ENCODE results near the gene DCAF6. TPM values are rescaled to one million over a fixed set of nuclear protein-coding genes. Genes with fewer than 3 reads are reported as not detected.

DCAF6 gene
- total RNA-seq, 1 experiment from 2014 or later: 24.0 TPM

- Histone ChIP-seq H3K36me3 (peaks cover 7% of the 10 kb centered on the region), H3K27me3 (replicated peaks) (no peaks in the 10 kb centered on the region), H3K9me3 (replicated peaks) (no peaks in the 10 kb centered on the region), H3K4me3 (no peak overlapping the region), H3K4me1 (replicated peaks) (no peaks in the 10 kb centered on the region), H3K27ac (no peak overlapping the region)
- DNase-seq (ENCODE audit: low read depth in 1 of 2, low spot score in 2 of 2): no peak
These were observed 58.6 kb downstream of the DCAF6 start for GRCh38 chr1:167995038-167995437.

GRCh38 chr1:167996266-167996665, 59.8 kb downstream of the DCAF6 start:
- Histone ChIP-seq H3K4me1 (replicated peaks) (no peaks in the 10 kb centered on the region), H3K4me3 (no peak overlapping the region), H3K27me3 (replicated peaks) (no peaks in the 10 kb centered on the region), H3K27ac (no peak overlapping the region), H3K36me3 (peaks cover 7% of the 10 kb centered on the region), H3K9me3 (replicated peaks) (no peaks in the 10 kb centered on the region)
- DNase-seq (ENCODE audit: low read depth in 1 of 2, low spot score in 2 of 2): no peak

- no peak overlapping the region for H3K27ac ChIP-seq
- H3K4me1 ChIP-seq (replicated peaks): no peaks in the 10 kb centered on the region
- no peaks in the 10 kb centered on the region for H3K27me3 ChIP-seq (replicated peaks)
- DNase-seq (ENCODE audit: low read depth in 1 of 2, low spot score in 2 of 2): no peak
- peaks cover 7% of the 10 kb centered on the region for H3K36me3 ChIP-seq
- H3K9me3 ChIP-seq (replicated peaks): no peaks in the 10 kb centered on the region
- H3K4me3 ChIP-seq: no peak overlapping the region
These were observed 60.6 kb downstream of the DCAF6 start for GRCh38 chr1:167997037-167997575.

GRCh38 chr1:167999877-168000276, 63.4 kb downstream of the DCAF6 start:
- Histone ChIP-seq H3K4me3 (no peak overlapping the region), H3K36me3 (peaks cover 6% of the 10 kb centered on the region; the same call in 1 of the 2 replicates), H3K27me3 (replicated peaks) (no peaks in the 10 kb centered on the region), H3K9me3 (replicated peaks) (no peaks in the 10 kb centered on the region), H3K4me1 (replicated peaks) (no peaks in the 10 kb centered on the region), H3K27ac (no peak overlapping the region)
- DNase-seq (ENCODE audit: low read depth in 1 of 2, low spot score in 2 of 2): no peak

- Histone ChIP-seq H3K36me3 (peaks cover 6% of the 10 kb centered on the region; the same call in 1 of the 2 replicates), H3K4me3 (no peak overlapping the region), H3K27me3 (replicated peaks) (no peaks in the 10 kb centered on the region), H3K4me1 (replicated peaks) (no peaks in the 10 kb centered on the region), H3K27ac (no peak overlapping the region), H3K9me3 (replicated peaks) (no peaks in the 10 kb centered on the region)
- DNase-seq (ENCODE audit: low read depth in 1 of 2, low spot score in 2 of 2): no peak
These were observed 64.2 kb downstream of the DCAF6 start for GRCh38 chr1:168000656-168001055.

GRCh38 chr1:168001213-168001612, 64.7 kb downstream of the DCAF6 start:
- Histone ChIP-seq H3K4me1 (replicated peaks) (no peaks in the 10 kb centered on the region), H3K36me3 (peaks cover 6% of the 10 kb centered on the region; the same call in 1 of the 2 replicates), H3K27me3 (replicated peaks) (no peaks in the 10 kb centered on the region), H3K4me3 (no peak overlapping the region), H3K9me3 (replicated peaks) (no peaks in the 10 kb centered on the region), H3K27ac (no peak overlapping the region)
- no peak for DNase-seq (ENCODE audit: low read depth in 1 of 2, low spot score in 2 of 2)

GRCh38 chr1:168004531-168004930, 68.0 kb downstream of the DCAF6 start:
- H3K4me3 ChIP-seq: no peak overlapping the region
- no peak for DNase-seq (ENCODE audit: low read depth in 1 of 2, low spot score in 2 of 2)
- no peaks in the 10 kb centered on the region for H3K4me1 ChIP-seq (replicated peaks)
- no peaks in the 10 kb centered on the region for H3K9me3 ChIP-seq (replicated peaks)
- H3K36me3 ChIP-seq: peaks cover 12% of the 10 kb centered on the region; the same call in 1 of the 2 replicates
- H3K27ac ChIP-seq: no peak overlapping the region
- no peaks in the 10 kb centered on the region for H3K27me3 ChIP-seq (replicated peaks)

GRCh38 chr1:168005529-168005928, 69.0 kb downstream of the DCAF6 start:
- no peaks in the 10 kb centered on the region for H3K9me3 ChIP-seq (replicated peaks)
- peaks cover 12% of the 10 kb centered on the region; the same call in 1 of the 2 replicates for H3K36me3 ChIP-seq
- no peak for DNase-seq (ENCODE audit: low read depth in 1 of 2, low spot score in 2 of 2)
- H3K4me1 ChIP-seq (replicated peaks): no peaks in the 10 kb centered on the region
- H3K4me3 ChIP-seq: no peak overlapping the region
- H3K27me3 ChIP-seq (replicated peaks): no peaks in the 10 kb centered on the region
- no peak overlapping the region for H3K27ac ChIP-seq

GRCh38 chr1:168007691-168008090, 71.2 kb downstream of the DCAF6 start:
- Histone ChIP-seq H3K27me3 (replicated peaks) (no peaks in the 10 kb centered on the region), H3K4me1 (replicated peaks) (no peaks in the 10 kb centered on the region), H3K27ac (no peak overlapping the region), H3K4me3 (no peak overlapping the region), H3K9me3 (replicated peaks) (no peaks in the 10 kb centered on the region), H3K36me3 (peaks cover 12% of the 10 kb centered on the region; the same call in 1 of the 2 replicates)
- DNase-seq (ENCODE audit: low read depth in 1 of 2, low spot score in 2 of 2): no peak

- H3K4me3 ChIP-seq: no peak overlapping the region
- no peak overlapping the region for H3K27ac ChIP-seq
- H3K27me3 ChIP-seq (replicated peaks): no peaks in the 10 kb centered on the region
- no peak for DNase-seq (ENCODE audit: low read depth in 1 of 2, low spot score in 2 of 2)
- peaks cover 12% of the 10 kb centered on the region; the same call in 1 of the 2 replicates for H3K36me3 ChIP-seq
- no peaks in the 10 kb centered on the region for H3K4me1 ChIP-seq (replicated peaks)
- no peaks in the 10 kb centered on the region for H3K9me3 ChIP-seq (replicated peaks)
These were observed 72.1 kb downstream of the DCAF6 start for GRCh38 chr1:168008595-168008994.

- Histone ChIP-seq H3K27me3 (replicated peaks) (no peaks in the 10 kb centered on the region), H3K36me3 (peaks cover 8% of the 10 kb centered on the region; the same call in 1 of the 2 replicates), H3K4me1 (replicated peaks) (no peaks in the 10 kb centered on the region), H3K4me3 (no peak overlapping the region), H3K9me3 (replicated peaks) (no peaks in the 10 kb centered on the region), H3K27ac (no peak overlapping the region)
- DNase-seq (ENCODE audit: low read depth in 1 of 2, low spot score in 2 of 2): no peak
These were observed 72.8 kb downstream of the DCAF6 start for GRCh38 chr1:168009322-168009721.

GRCh38 chr1:168019407-168019806, 82.9 kb downstream of the DCAF6 start:
- no peak overlapping the region for H3K27ac ChIP-seq
- H3K4me1 ChIP-seq (replicated peaks): no peaks in the 10 kb centered on the region
- H3K9me3 ChIP-seq (replicated peaks): no peaks in the 10 kb centered on the region
- no peaks in the 10 kb centered on the region for H3K27me3 ChIP-seq (replicated peaks)
- no peak overlapping the region for H3K4me3 ChIP-seq
- peaks cover 12% of the 10 kb centered on the region; the same call in 1 of the 2 replicates for H3K36me3 ChIP-seq
- DNase-seq (ENCODE audit: low read depth in 1 of 2, low spot score in 2 of 2): no peak

- H3K4me1 ChIP-seq (replicated peaks): no peaks in the 10 kb centered on the region
- H3K36me3 ChIP-seq: no peaks in the 10 kb centered on the region
- no peak overlapping the region for H3K27ac ChIP-seq
- DNase-seq (ENCODE audit: low read depth in 1 of 2, low spot score in 2 of 2): no peak
- no peak overlapping the region for H3K4me3 ChIP-seq
- no peaks in the 10 kb centered on the region for H3K9me3 ChIP-seq (replicated peaks)
- H3K27me3 ChIP-seq (replicated peaks): no peaks in the 10 kb centered on the region
These were observed 94.7 kb downstream of the DCAF6 start for GRCh38 chr1:168031198-168031597.

GRCh38 chr1:168031627-168032026, 95.1 kb downstream of the DCAF6 start:
- Histone ChIP-seq H3K27ac (no peak overlapping the region), H3K9me3 (replicated peaks) (no peaks in the 10 kb centered on the region), H3K4me3 (no peak overlapping the region), H3K36me3 (no peaks in the 10 kb centered on the region), H3K27me3 (replicated peaks) (no peaks in the 10 kb centered on the region), H3K4me1 (replicated peaks) (no peaks in the 10 kb centered on the region)
- no peak for DNase-seq (ENCODE audit: low read depth in 1 of 2, low spot score in 2 of 2)

- Histone ChIP-seq H3K4me3 (no peak overlapping the region), H3K4me1 (replicated peaks) (no peaks in the 10 kb centered on the region), H3K27me3 (replicated peaks) (no peaks in the 10 kb centered on the region), H3K27ac (no peak overlapping the region), H3K36me3 (no peaks in the 10 kb centered on the region), H3K9me3 (replicated peaks) (no peaks in the 10 kb centered on the region)
- no peak for DNase-seq (ENCODE audit: low read depth in 1 of 2, low spot score in 2 of 2)
These were observed 95.5 kb downstream of the DCAF6 start for GRCh38 chr1:168032029-168032428.

All from SJSA1 (cell line).